Activated CD8-positive, alpha-beta memory T cell treated with anti-CD3 and anti-CD28 coated beads, Interleukin-2, amount 50 U/mL, for 1 hour (primary cell): ENCODE data around the gene SLIT3.

ENCODE experiments used
- DNase-seq: peaks from one replicate; pipeline ENCODE4 v3.0.0-alpha.2; 2020; ENCODE audit errors: extremely low read depth

Gene SLIT3

GRCh38 chr5:168740092-168740800 lies 560.7 kb downstream of the SLIT3 start:
- DNase-seq, result no peak

- DNase-seq, result no peak
Measured at GRCh38 chr5:168737066-168737465, 563.9 kb downstream of the SLIT3 start.

GRCh38 chr5:168736281-168736831 lies 564.6 kb downstream of the SLIT3 start:
- DNase-seq, result no peak

GRCh38 chr5:168734620-168735300 lies 566.2 kb downstream of the SLIT3 start:
- DNase-seq, result no peak

- DNase-seq, result no peak
Measured at GRCh38 chr5:168734119-168734518, 566.8 kb downstream of the SLIT3 start.

GRCh38 chr5:168728546-168729211 lies 572.3 kb downstream of the SLIT3 start:
- DNase-seq, result no peak

- DNase-seq, result no peak
Measured at GRCh38 chr5:168727547-168727946, 573.4 kb downstream of the SLIT3 start.

- no peak for DNase-seq
Measured at GRCh38 chr5:168726342-168726741, 574.6 kb downstream of the SLIT3 start.

GRCh38 chr5:168724227-168724626 lies 576.7 kb downstream of the SLIT3 start:
- no peak for DNase-seq

GRCh38 chr5:168723037-168723436 lies 577.9 kb downstream of the SLIT3 start:
- DNase-seq, result no peak

GRCh38 chr5:168721966-168722365 lies 579.0 kb downstream of the SLIT3 start:
- no peak for DNase-seq

- DNase-seq, result no peak
Measured at GRCh38 chr5:168721002-168721753, 579.8 kb downstream of the SLIT3 start.

- no peak for DNase-seq
Measured at GRCh38 chr5:168720575-168720974, 580.4 kb downstream of the SLIT3 start.

- DNase-seq, result no peak
Measured at GRCh38 chr5:168714046-168714445, 586.9 kb downstream of the SLIT3 start.

- no peak for DNase-seq
Measured at GRCh38 chr5:168713051-168713450, 587.9 kb downstream of the SLIT3 start.

- no peak for DNase-seq
Measured at GRCh38 chr5:168712280-168712924, 588.5 kb downstream of the SLIT3 start.

- no peak for DNase-seq
Measured at GRCh38 chr5:168710706-168711105, 590.2 kb downstream of the SLIT3 start.

GRCh38 chr5:168707716-168708695 lies 592.9 kb downstream of the SLIT3 start:
- no peak for DNase-seq

GRCh38 chr5:168706655-168707069 lies 594.3 kb downstream of the SLIT3 start:
- no peak for DNase-seq

- no peak for DNase-seq
Measured at GRCh38 chr5:168705321-168705720, 595.6 kb downstream of the SLIT3 start.
